Neural cell (in vitro differentiated cells): ENCODE measurements around the gene NFKBIZ.

Experiments used
- EP300 ChIP-seq: fragments of 450-650 bp; conservative IDR thresholded peaks from 2 replicates; pipeline ENCODE4 v1.6.1; 2014; ENCODE audit warnings: antibody characterized with exemption, mild to moderate bottlenecking, moderate library complexity; ENCODE audit not compliant: poor library complexity, severe bottlenecking
- EZH2 ChIP-seq: fragments of 200-600, 300-800 bp; shearing (Covaris generic), sonication (generic); IDR thresholded peaks from 2 replicates; pipeline ENCODE4 v1.6.1; 2014; ENCODE audit warnings: antibody characterized with exemption, low read length, borderline replicate concordance, mild to moderate bottlenecking; ENCODE audit not compliant: insufficient read depth, poor library complexity, severe bottlenecking
- MXI1 ChIP-seq: fragments of 450-650 bp; conservative IDR thresholded peaks from 2 replicates; pipeline ENCODE4 v1.6.1; 2014; ENCODE audit warnings: antibody characterized with exemption, mild to moderate bottlenecking; ENCODE audit not compliant: poor library complexity, severe bottlenecking
- POLR2AphosphoS5 ChIP-seq: IDR thresholded peaks from 2 replicates; pipeline ENCODE4 v1.6.1; 2012
- SMC3 ChIP-seq: fragments of 450-650 bp; conservative IDR thresholded peaks from 2 replicates; pipeline ENCODE4 v1.6.1; 2014; ENCODE audit warnings: antibody characterized with exemption, mild to moderate bottlenecking, moderate library complexity; ENCODE audit not compliant: poor library complexity
- TAF1 ChIP-seq: IDR thresholded peaks from 2 replicates; pipeline ENCODE4 v1.6.1; 2012; ENCODE audit warnings: low read depth
- TF ChIP-seq, protein P1 (sequence below): fragments of 450-650 bp; IDR thresholded peaks from 2 replicates; pipeline ENCODE4 v1.5.1; 2014; ENCODE audit warnings: antibody characterized with exemption, mild to moderate bottlenecking, moderate library complexity; ENCODE audit not compliant: poor library complexity, severe bottlenecking
- TF ChIP-seq, protein P2 (sequence below): IDR thresholded peaks from 2 replicates; pipeline ENCODE4 v1.6.1; 2012; ENCODE audit warnings: borderline replicate concordance

DNA sequence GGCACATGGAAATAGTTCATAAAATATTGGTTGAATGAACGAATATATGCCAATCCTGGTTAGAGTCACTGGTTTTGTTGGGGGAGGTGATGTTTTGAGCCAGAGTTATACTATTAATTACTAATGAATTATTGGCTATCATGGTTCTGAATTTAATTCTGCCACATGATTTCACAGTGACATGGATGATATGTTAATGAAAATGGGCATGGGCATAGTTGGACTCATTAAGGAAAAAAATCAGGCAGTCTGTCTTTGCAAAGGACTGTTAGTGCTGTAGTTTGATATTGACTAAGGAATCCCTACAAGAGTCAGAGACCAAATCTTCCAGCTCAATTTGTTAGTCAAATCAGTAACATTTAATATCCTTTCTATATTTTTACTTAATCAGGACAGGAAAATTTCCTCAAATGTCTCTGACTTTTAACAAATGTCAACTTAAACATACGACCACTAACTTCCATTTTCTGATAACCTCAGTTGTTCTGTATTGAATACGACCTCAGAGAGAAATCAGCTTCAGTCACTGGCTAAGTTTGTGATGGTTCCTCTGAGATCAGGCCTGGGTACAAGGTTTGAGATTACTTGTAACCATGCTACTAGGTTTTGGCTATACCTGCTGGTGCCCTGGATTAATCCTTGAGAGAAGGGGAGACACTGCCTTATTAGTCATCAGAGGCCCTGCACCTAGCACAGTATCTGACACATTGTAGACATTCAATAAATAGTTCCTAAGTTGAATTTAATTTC is 13.3 kb downstream of the NFKBIZ start:
- TF ChIP-seq, protein P1, sequence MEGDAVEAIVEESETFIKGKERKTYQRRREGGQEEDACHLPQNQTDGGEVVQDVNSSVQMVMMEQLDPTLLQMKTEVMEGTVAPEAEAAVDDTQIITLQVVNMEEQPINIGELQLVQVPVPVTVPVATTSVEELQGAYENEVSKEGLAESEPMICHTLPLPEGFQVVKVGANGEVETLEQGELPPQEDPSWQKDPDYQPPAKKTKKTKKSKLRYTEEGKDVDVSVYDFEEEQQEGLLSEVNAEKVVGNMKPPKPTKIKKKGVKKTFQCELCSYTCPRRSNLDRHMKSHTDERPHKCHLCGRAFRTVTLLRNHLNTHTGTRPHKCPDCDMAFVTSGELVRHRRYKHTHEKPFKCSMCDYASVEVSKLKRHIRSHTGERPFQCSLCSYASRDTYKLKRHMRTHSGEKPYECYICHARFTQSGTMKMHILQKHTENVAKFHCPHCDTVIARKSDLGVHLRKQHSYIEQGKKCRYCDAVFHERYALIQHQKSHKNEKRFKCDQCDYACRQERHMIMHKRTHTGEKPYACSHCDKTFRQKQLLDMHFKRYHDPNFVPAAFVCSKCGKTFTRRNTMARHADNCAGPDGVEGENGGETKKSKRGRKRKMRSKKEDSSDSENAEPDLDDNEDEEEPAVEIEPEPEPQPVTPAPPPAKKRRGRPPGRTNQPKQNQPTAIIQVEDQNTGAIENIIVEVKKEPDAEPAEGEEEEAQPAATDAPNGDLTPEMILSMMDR: no peak
- TF ChIP-seq TAF1 (no peak), EP300 (no peak), MXI1 (no peak), EZH2 (no peak), POLR2AphosphoS5 (no peak), SMC3 (no peak)
- TF ChIP-seq, protein P2, sequence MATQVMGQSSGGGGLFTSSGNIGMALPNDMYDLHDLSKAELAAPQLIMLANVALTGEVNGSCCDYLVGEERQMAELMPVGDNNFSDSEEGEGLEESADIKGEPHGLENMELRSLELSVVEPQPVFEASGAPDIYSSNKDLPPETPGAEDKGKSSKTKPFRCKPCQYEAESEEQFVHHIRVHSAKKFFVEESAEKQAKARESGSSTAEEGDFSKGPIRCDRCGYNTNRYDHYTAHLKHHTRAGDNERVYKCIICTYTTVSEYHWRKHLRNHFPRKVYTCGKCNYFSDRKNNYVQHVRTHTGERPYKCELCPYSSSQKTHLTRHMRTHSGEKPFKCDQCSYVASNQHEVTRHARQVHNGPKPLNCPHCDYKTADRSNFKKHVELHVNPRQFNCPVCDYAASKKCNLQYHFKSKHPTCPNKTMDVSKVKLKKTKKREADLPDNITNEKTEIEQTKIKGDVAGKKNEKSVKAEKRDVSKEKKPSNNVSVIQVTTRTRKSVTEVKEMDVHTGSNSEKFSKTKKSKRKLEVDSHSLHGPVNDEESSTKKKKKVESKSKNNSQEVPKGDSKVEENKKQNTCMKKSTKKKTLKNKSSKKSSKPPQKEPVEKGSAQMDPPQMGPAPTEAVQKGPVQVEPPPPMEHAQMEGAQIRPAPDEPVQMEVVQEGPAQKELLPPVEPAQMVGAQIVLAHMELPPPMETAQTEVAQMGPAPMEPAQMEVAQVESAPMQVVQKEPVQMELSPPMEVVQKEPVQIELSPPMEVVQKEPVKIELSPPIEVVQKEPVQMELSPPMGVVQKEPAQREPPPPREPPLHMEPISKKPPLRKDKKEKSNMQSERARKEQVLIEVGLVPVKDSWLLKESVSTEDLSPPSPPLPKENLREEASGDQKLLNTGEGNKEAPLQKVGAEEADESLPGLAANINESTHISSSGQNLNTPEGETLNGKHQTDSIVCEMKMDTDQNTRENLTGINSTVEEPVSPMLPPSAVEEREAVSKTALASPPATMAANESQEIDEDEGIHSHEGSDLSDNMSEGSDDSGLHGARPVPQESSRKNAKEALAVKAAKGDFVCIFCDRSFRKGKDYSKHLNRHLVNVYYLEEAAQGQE: no peak
